Measurements from ENCODE around the gene RHBDL1. TPM values are rescaled to one million over a fixed set of nuclear protein-coding genes. Genes with fewer than 3 reads are reported as not detected.

RHBDL1 gene
- total RNA-seq, 1 experiment from 2014 or later: 12.7 TPM

GRCh38 chr16:675884-676564 lies 553 bp downstream of the RHBDL1 start (continued):
- TF ChIP-seq ATF3 (IDR thresholded peaks at IDR 0.05) (no peak), EGR1 (IDR thresholded peaks at IDR 0.05; ENCODE audit: low read depth) (no peak)

- no peaks in the 10 kb centered on the region for H4K20me1 ChIP-seq (ENCODE audit: insufficient read depth)
- ChIA-PET RAD21 (ENCODE audit: low non-redundant PET in 1 of 2, low total read pairs in 2 of 2, uncharacterized antibody in 2 of 2, unreplicated experiment in 2 of 2) (no interaction called here), POLR2A (no interaction called here), CTCF (no interaction called here)
- peaks cover 0 to 17% of the 10 kb centered on the region in 2 experiments; a peak in 3 of 4 replicates for H3K4me1 ChIP-seq (ENCODE audit: control insufficient read depth in 1 of 2, insufficient read depth in 2 of 2, low read length in 2 of 2)
- H2AFZ ChIP-seq (ENCODE audit: low read depth, low read length, poor library complexity, severe bottlenecking): no peak overlapping the region
- H3K27me3 ChIP-seq (ENCODE audit: insufficient read depth, low read length): no peaks in the 10 kb centered on the region
- peaks cover 11% of the 10 kb centered on the region for H3K79me2 ChIP-seq (ENCODE audit: insufficient read depth, low read length)
- BruUV-seq (replicated peaks): no TSS peak
- H3K4me2 ChIP-seq (ENCODE audit: low read length): no peak overlapping the region
- H3K9me3 ChIP-seq (ENCODE audit: control insufficient read depth in 1 of 2, insufficient read depth in 1 of 2, low read depth in 1 of 2, low read length in 2 of 2): no peaks in the 10 kb centered on the region
- intact Hi-C loops (cut with micrococcal nuclease): no loop called here
- no peak overlapping the region for H3K9ac ChIP-seq (ENCODE audit: low read length)
- H3K4me3 ChIP-seq (replicated peaks in 1 of 2; ENCODE audit: low read depth in 1 of 2, low read length in 2 of 2): no peak overlapping the region
- H3K36me3 ChIP-seq (ENCODE audit: control insufficient read depth in 1 of 2, insufficient read depth in 2 of 2, low read length in 2 of 2): peaks cover 0 to 10% of the 10 kb centered on the region in 2 experiments; a peak in 3 of 4 replicates
- H3K9me2 ChIP-seq (ENCODE audit: insufficient read depth): no peaks in the 10 kb centered on the region
- DNase-seq (ENCODE audit: low read depth, low spot score) (no peak), ATAC-seq (no peak)
- no peak overlapping the region for H3K27ac ChIP-seq (ENCODE audit: low read depth, low read length)
- TF ChIP-seq FOSL1 (IDR thresholded peaks at IDR 0.05; ENCODE audit: low read depth) (no peak), TCF7L2 (IDR thresholded peaks at IDR 0.05; ENCODE audit: borderline replicate concordance, extremely low read depth, insufficient read depth, insufficient read length) (no peak), CTCF (IDR thresholded peaks at IDR 0.05 in 2 of 3, conservative IDR thresholded peaks at IDR 0.05 in 1 of 3; ENCODE audit: borderline replicate concordance in 1 of 3, insufficient read depth in 1 of 3, low read depth in 2 of 3, low read length in 2 of 3) (no peak), MAX (IDR thresholded peaks at IDR 0.05) (no peak), REST (IDR thresholded peaks at IDR 0.05; ENCODE audit: low read depth) (no peak), YY1 (IDR thresholded peaks at IDR 0.05; ENCODE audit: extremely low read depth, insufficient replicate concordance, low read depth, low read length) (no peak)
These were observed 1.1 kb downstream of the RHBDL1 start for GRCh38 chr16:676565-676902.

All from HCT116 (cell line).